WTC11 (cell line): ENCODE measurements around the gene ABCA3.

Experiments
- CREB1 ChIP-seq: sonication (generic); formaldehyde crosslinking; IDR thresholded peaks from 2 replicates; pipeline ENCODE4 v1.8.0; 2023; ENCODE audit warnings: mild to moderate bottlenecking, missing genetic modification reagents
- JUN ChIP-seq: sonication (generic); formaldehyde crosslinking; IDR thresholded peaks from 2 replicates; pipeline ENCODE4 v1.8.0; 2023; ENCODE audit warnings: mild to moderate bottlenecking, missing genetic modification reagents
- KAT7 ChIP-seq: sonication (generic); formaldehyde crosslinking; IDR thresholded peaks from 2 replicates; pipeline ENCODE4 v1.8.1; 2023; ENCODE audit warnings: missing genetic modification reagents, mild to moderate bottlenecking, borderline replicate concordance
- NFE2L1 ChIP-seq: sonication (generic); formaldehyde crosslinking; IDR thresholded peaks from 2 replicates; pipeline ENCODE4 v1.8.1; 2023; ENCODE audit warnings: missing genetic modification reagents
- NR2C2 ChIP-seq: sonication (generic); formaldehyde crosslinking; IDR thresholded peaks from 2 replicates; pipeline ENCODE4 v1.8.0; 2022; ENCODE audit warnings: mild to moderate bottlenecking, missing genetic modification reagents
- TF ChIP-seq, protein P1 (sequence below): fragments of 200-600 bp; IDR thresholded peaks from 2 replicates; pipeline ENCODE4 v1.8.0; 2022; ENCODE audit warnings: antibody characterized with exemption
- TF ChIP-seq, protein P2 (sequence below): sonication (generic); formaldehyde crosslinking; IDR thresholded peaks from 2 replicates; pipeline ENCODE4 v1.8.1; 2022; ENCODE audit warnings: low read depth, mild to moderate bottlenecking, moderate library complexity, missing genetic modification reagents, borderline replicate concordance
- TF ChIP-seq, protein P3 (sequence below): sonication (generic); formaldehyde crosslinking; IDR thresholded peaks from 2 replicates; pipeline ENCODE4 v1.8.0; 2022; ENCODE audit warnings: mild to moderate bottlenecking, missing genetic modification reagents
- TF ChIP-seq, protein P4 (sequence below): sonication (generic); formaldehyde crosslinking; IDR thresholded peaks from 2 replicates; pipeline ENCODE4 v1.8.1; 2023; ENCODE audit warnings: mild to moderate bottlenecking, missing genetic modification reagents
- TF ChIP-seq, protein P5 (sequence below): sonication (generic); formaldehyde crosslinking; IDR thresholded peaks from 2 replicates; pipeline ENCODE4 v1.8.1; 2023; ENCODE audit warnings: mild to moderate bottlenecking, missing genetic modification reagents, moderate library complexity
- TF ChIP-seq, protein P6 (sequence below): sonication (generic); formaldehyde crosslinking; IDR thresholded peaks from 2 replicates; pipeline ENCODE4 v1.8.0; 2023; ENCODE audit warnings: missing genetic modification reagents
- TF ChIP-seq, protein P7 (sequence below): sonication (generic); formaldehyde crosslinking; conservative IDR thresholded peaks from 2 replicates; pipeline ENCODE4 v1.8.1; 2023; ENCODE audit warnings: mild to moderate bottlenecking, low read depth, missing genetic modification reagents, moderate library complexity
- TF ChIP-seq, protein P8 (sequence below): sonication (generic); formaldehyde crosslinking; IDR thresholded peaks from 2 replicates; pipeline ENCODE4 v1.8.1; 2022; ENCODE audit warnings: mild to moderate bottlenecking, missing genetic modification reagents, moderate library complexity, borderline replicate concordance

DNA sequence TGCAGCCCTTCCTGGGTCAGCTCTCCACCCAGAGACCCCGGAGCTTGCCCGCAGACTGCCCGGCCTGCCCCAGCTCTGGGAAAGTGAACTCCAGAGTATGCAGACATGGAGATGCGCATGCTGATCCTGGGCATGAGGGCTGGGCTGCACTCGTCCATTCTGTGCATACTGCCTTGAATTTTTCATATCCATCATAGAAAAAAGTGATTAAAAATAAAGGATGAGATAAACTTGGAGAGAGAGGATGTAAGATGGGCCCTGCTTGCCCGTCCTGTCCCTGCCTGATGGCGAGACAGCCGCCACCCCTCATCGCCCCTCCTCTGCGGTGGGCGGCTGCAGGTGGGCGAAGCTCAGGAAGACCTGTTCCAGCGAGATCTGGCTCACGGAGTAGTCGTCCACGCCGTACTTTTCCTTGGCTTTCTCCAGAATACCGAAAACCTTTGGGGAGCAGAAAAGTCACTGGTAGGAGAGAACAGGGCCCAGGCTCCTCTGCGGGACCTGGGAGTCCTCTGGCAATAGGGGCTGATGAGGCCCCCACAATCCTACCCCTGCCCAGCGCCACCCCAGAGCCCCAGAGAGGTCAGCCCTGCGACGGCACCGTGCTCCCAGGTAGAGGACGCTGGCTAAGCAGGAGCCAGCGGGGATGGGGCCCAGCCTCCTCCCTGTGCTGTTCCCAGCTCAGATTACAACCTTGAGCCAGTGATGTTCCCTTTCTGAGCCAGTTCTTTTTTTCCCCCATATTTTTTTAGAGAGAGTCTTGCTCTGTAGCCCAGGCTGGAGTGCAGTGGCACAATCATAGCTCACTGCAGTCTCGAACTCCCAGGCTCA lies 63.9 kb downstream of the ABCA3 start:
- TF ChIP-seq KAT7 (no peak), JUN (no peak), NR2C2 (CRISPR knock-in tag) (no peak), CREB1 (CRISPR knock-in tag) (no peak), NFE2L1 (no peak)
- TF ChIP-seq, protein P1, sequence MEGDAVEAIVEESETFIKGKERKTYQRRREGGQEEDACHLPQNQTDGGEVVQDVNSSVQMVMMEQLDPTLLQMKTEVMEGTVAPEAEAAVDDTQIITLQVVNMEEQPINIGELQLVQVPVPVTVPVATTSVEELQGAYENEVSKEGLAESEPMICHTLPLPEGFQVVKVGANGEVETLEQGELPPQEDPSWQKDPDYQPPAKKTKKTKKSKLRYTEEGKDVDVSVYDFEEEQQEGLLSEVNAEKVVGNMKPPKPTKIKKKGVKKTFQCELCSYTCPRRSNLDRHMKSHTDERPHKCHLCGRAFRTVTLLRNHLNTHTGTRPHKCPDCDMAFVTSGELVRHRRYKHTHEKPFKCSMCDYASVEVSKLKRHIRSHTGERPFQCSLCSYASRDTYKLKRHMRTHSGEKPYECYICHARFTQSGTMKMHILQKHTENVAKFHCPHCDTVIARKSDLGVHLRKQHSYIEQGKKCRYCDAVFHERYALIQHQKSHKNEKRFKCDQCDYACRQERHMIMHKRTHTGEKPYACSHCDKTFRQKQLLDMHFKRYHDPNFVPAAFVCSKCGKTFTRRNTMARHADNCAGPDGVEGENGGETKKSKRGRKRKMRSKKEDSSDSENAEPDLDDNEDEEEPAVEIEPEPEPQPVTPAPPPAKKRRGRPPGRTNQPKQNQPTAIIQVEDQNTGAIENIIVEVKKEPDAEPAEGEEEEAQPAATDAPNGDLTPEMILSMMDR = no peak
- TF ChIP-seq, protein P2, sequence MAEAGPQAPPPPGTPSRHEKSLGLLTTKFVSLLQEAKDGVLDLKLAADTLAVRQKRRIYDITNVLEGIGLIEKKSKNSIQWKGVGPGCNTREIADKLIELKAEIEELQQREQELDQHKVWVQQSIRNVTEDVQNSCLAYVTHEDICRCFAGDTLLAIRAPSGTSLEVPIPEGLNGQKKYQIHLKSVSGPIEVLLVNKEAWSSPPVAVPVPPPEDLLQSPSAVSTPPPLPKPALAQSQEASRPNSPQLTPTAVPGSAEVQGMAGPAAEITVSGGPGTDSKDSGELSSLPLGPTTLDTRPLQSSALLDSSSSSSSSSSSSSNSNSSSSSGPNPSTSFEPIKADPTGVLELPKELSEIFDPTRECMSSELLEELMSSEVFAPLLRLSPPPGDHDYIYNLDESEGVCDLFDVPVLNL (CRISPR knock-in tag) = no peak
- TF ChIP-seq, protein P3, sequence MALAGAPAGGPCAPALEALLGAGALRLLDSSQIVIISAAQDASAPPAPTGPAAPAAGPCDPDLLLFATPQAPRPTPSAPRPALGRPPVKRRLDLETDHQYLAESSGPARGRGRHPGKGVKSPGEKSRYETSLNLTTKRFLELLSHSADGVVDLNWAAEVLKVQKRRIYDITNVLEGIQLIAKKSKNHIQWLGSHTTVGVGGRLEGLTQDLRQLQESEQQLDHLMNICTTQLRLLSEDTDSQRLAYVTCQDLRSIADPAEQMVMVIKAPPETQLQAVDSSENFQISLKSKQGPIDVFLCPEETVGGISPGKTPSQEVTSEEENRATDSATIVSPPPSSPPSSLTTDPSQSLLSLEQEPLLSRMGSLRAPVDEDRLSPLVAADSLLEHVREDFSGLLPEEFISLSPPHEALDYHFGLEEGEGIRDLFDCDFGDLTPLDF (CRISPR knock-in tag) = no peak
- TF ChIP-seq, protein P4, sequence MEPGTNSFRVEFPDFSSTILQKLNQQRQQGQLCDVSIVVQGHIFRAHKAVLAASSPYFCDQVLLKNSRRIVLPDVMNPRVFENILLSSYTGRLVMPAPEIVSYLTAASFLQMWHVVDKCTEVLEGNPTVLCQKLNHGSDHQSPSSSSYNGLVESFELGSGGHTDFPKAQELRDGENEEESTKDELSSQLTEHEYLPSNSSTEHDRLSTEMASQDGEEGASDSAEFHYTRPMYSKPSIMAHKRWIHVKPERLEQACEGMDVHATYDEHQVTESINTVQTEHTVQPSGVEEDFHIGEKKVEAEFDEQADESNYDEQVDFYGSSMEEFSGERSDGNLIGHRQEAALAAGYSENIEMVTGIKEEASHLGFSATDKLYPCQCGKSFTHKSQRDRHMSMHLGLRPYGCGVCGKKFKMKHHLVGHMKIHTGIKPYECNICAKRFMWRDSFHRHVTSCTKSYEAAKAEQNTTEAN (CRISPR knock-in tag) = no peak
- TF ChIP-seq, protein P5, sequence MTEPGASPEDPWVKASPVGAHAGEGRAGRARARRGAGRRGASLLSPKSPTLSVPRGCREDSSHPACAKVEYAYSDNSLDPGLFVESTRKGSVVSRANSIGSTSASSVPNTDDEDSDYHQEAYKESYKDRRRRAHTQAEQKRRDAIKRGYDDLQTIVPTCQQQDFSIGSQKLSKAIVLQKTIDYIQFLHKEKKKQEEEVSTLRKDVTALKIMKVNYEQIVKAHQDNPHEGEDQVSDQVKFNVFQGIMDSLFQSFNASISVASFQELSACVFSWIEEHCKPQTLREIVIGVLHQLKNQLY (CRISPR knock-in tag) = no peak
- TF ChIP-seq, protein P6, sequence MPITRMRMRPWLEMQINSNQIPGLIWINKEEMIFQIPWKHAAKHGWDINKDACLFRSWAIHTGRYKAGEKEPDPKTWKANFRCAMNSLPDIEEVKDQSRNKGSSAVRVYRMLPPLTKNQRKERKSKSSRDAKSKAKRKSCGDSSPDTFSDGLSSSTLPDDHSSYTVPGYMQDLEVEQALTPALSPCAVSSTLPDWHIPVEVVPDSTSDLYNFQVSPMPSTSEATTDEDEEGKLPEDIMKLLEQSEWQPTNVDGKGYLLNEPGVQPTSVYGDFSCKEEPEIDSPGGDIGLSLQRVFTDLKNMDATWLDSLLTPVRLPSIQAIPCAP (CRISPR knock-in tag) = no peak
- TF ChIP-seq, protein P7, sequence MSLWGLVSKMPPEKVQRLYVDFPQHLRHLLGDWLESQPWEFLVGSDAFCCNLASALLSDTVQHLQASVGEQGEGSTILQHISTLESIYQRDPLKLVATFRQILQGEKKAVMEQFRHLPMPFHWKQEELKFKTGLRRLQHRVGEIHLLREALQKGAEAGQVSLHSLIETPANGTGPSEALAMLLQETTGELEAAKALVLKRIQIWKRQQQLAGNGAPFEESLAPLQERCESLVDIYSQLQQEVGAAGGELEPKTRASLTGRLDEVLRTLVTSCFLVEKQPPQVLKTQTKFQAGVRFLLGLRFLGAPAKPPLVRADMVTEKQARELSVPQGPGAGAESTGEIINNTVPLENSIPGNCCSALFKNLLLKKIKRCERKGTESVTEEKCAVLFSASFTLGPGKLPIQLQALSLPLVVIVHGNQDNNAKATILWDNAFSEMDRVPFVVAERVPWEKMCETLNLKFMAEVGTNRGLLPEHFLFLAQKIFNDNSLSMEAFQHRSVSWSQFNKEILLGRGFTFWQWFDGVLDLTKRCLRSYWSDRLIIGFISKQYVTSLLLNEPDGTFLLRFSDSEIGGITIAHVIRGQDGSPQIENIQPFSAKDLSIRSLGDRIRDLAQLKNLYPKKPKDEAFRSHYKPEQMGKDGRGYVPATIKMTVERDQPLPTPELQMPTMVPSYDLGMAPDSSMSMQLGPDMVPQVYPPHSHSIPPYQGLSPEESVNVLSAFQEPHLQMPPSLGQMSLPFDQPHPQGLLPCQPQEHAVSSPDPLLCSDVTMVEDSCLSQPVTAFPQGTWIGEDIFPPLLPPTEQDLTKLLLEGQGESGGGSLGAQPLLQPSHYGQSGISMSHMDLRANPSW (CRISPR knock-in tag) = no peak
- TF ChIP-seq, protein P8, sequence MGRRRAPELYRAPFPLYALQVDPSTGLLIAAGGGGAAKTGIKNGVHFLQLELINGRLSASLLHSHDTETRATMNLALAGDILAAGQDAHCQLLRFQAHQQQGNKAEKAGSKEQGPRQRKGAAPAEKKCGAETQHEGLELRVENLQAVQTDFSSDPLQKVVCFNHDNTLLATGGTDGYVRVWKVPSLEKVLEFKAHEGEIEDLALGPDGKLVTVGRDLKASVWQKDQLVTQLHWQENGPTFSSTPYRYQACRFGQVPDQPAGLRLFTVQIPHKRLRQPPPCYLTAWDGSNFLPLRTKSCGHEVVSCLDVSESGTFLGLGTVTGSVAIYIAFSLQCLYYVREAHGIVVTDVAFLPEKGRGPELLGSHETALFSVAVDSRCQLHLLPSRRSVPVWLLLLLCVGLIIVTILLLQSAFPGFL = no peak
